Panc1 (cell line): Measurements from ENCODE around the gene WDR86. TPM values are rescaled to one million over a fixed set of nuclear protein-coding genes. Genes with fewer than 3 reads are reported as not detected.

Experiments
- ATAC-seq: fragments of 200-7000 bp; cut with Tn5 transposase; 2 replicates; pipeline ENCODE4 v1.9.1; 2020; ENCODE audit warnings: mild to moderate bottlenecking, moderate library complexity
- BruUV-seq: library from RNA; stranded (reverse); fragments of 400-500 nt; replicated peaks from 2 replicates; lab custom pipeline; 2021; lab: Mats Ljungman, UMichigan
- CTCF ChIA-PET: fragments of 300-600 bp; sonication (Branson Sonifier 250); formaldehyde crosslinking; loops from one replicate; lab custom pipeline; 2022; ENCODE audit warnings: antibody characterized with exemption; lab: Charles Lee
- POLR2A ChIA-PET: fragments of 300-600 bp; sonication (Branson Sonifier 250); formaldehyde crosslinking; loops from one replicate; lab custom pipeline; 2022; ENCODE audit warnings: antibody characterized with exemption; lab: Charles Lee
- DNase-seq: peaks from one replicate; pipeline ENCODE4 v3.0.0-alpha.2; 2010; ENCODE audit warnings: low read depth, low spot score
- H3K27ac ChIP-seq: 2 replicates; pipeline ENCODE4 v1.5.1; 2011; ENCODE audit warnings: mild to moderate bottlenecking, low read length, inconsistent platforms
- H3K27me3 ChIP-seq: fragments of 200-500 bp; sonication (Bioruptor generic); 2 replicates; pipeline ENCODE4 v1.6.0; 2014; ENCODE audit warnings: low read length, inconsistent platforms; ENCODE audit not compliant: control insufficient read depth, insufficient read depth
- H3K36me3 ChIP-seq: fragments of 200-500 bp; sonication (Bioruptor generic); 2 replicates; pipeline ENCODE4 v1.5.1; 2014; ENCODE audit warnings: inconsistent platforms, mild to moderate bottlenecking, low read length, moderate library complexity; ENCODE audit not compliant: control insufficient read depth, insufficient read depth
- H3K4me1 ChIP-seq: 2 replicates; pipeline ENCODE4 v1.5.1; 2011; ENCODE audit warnings: inconsistent platforms, mild to moderate bottlenecking, low read length, moderate library complexity; ENCODE audit not compliant: control insufficient read depth, insufficient read depth
- H3K4me3 ChIP-seq, 2 experiments: 2 replicates each; pipeline ENCODE4 v1.5.1; 2011 to 2012; ENCODE audit warnings: low read depth in 2 of 2, low read length in 2 of 2, mild to moderate bottlenecking in 2 of 2, inconsistent platforms in 1 of 2, moderate library complexity in 1 of 2
- H3K9me3 ChIP-seq: fragments of 200-500 bp; sonication (Bioruptor generic); 2 replicates; pipeline ENCODE4 v1.5.1; 2014; ENCODE audit warnings: low read depth, mild to moderate bottlenecking, inconsistent platforms, low read length, moderate library complexity; ENCODE audit not compliant: control insufficient read depth, insufficient read depth
- CTCF ChIP-seq: fragments of 450-650 bp; IDR thresholded peaks from 2 replicates; pipeline ENCODE4 v1.5.1; 2017; ENCODE audit warnings: mild to moderate bottlenecking
- POLR2AphosphoS5 ChIP-seq: IDR thresholded peaks from 2 replicates; pipeline ENCODE4 v1.6.1; 2012; ENCODE audit warnings: mild to moderate bottlenecking, low read depth, low read length, moderate library complexity
- REST ChIP-seq, 2 experiments: IDR thresholded peaks; 2 replicates each; pipeline ENCODE4 v1.6.1; 2011 to 2012; ENCODE audit warnings: low read depth in 2 of 2, control low read depth in 1 of 2, low read length in 1 of 2, mild to moderate bottlenecking in 1 of 2, moderate library complexity in 1 of 2; ENCODE audit not compliant: insufficient read depth in 1 of 2
- SIN3A ChIP-seq: IDR thresholded peaks from 2 replicates; pipeline ENCODE4 v1.6.1; 2012; ENCODE audit warnings: low read depth, mild to moderate bottlenecking, low read length, moderate library complexity, borderline replicate concordance; ENCODE audit not compliant: insufficient read depth
- TCF7L2 ChIP-seq: IDR thresholded peaks from 2 replicates; pipeline ENCODE4 v1.6.1; 2011; ENCODE audit warnings: mild to moderate bottlenecking, low read depth, low read length, inconsistent platforms
- in situ Hi-C: cut with HindIII; loops from 2 replicates; pipeline ENCODE4 v1.10.0; 2016; ENCODE audit warnings: low sequenced_read_pairs, low pct_unique_long_range_greater_than_20kb
- intact Hi-C: fragments of 100-400 bp; cut with micrococcal nuclease; formaldehyde crosslinking; loops from one replicate; pipeline ENCODE4 v1.10.0; 2022; ENCODE audit not compliant: unreplicated experiment
- total RNA-seq: library from RNA; stranded (reverse); gene quantifications from one replicate; pipeline ENCODE4 v1.2.1, GENCODE V29; 2021; ENCODE audit not compliant: unreplicated experiment

WDR86 gene
- total RNA-seq, 1 experiment from 2014 or later = 0.72 TPM

- H3K27ac ChIP-seq = no peak overlapping the region
- H3K4me1 ChIP-seq = no peaks in the 10 kb centered on the region
- ATAC-seq (no peak), DNase-seq (no peak)
- CTCF ChIA-PET = no interaction called here
- no peaks in the 10 kb centered on the region for H3K9me3 ChIP-seq
- no peak for TF ChIP-seq REST (IDR thresholded peaks at IDR 0.05; ENCODE audit: insufficient read depth in 1 of 2, low read depth in 2 of 2, low read length in 1 of 2)
- no peak for TF ChIP-seq SIN3A
- TF ChIP-seq CTCF = no peak
- TF ChIP-seq TCF7L2 = no peak
- no peak for TF ChIP-seq POLR2AphosphoS5
- no peaks in the 10 kb centered on the region for H3K27me3 ChIP-seq
- no TSS peak for BruUV-seq
- POLR2A ChIA-PET = no interaction called here
- intact Hi-C loops = no loop called here
- in situ Hi-C loops = no loop called here
- H3K4me3 ChIP-seq = no peak overlapping the region
- no peaks in the 10 kb centered on the region for H3K36me3 ChIP-seq
These were observed 30.7 kb downstream of the WDR86 start for GRCh38 chr7:151379193-151379520.

- no peak for DNase-seq
- no TSS peak for BruUV-seq
- ChIA-PET CTCF (no interaction called here), POLR2A (no interaction called here)
- no peak for ATAC-seq
- Histone ChIP-seq H3K4me3 (no peak overlapping the region), H3K9me3 (no peaks in the 10 kb centered on the region), H3K27me3 (no peaks in the 10 kb centered on the region), H3K36me3 (no peaks in the 10 kb centered on the region), H3K27ac (no peak overlapping the region), H3K4me1 (no peaks in the 10 kb centered on the region)
- intact Hi-C loops (no loop called here), in situ Hi-C loops (no loop called here)
- TF ChIP-seq CTCF (no peak), SIN3A (no peak), TCF7L2 (no peak), POLR2AphosphoS5 (no peak), REST (IDR thresholded peaks at IDR 0.05; ENCODE audit: insufficient read depth in 1 of 2, low read depth in 2 of 2, low read length in 1 of 2) (no peak)
These were observed 31.2 kb downstream of the WDR86 start for GRCh38 chr7:151378496-151379192.
